Stimulated activated CD4-positive, alpha-beta T cell treated with anti-CD3 and anti-CD28 coated beads, Interleukin-4, amount 100 ng/mL, for 4 hours (primary cell): ENCODE results near the gene METTL24.

Source experiments
- DNase-seq, 2 experiments: peaks; one replicate each; pipeline ENCODE4 v3.0.0-alpha.2; 2020

METTL24 gene

GRCh38 chr6:110332281-110332680, 25.9 kb downstream of the METTL24 start:
- no peak for DNase-seq

- no peak for DNase-seq
These were observed 26.3 kb downstream of the METTL24 start for GRCh38 chr6:110331816-110332215.

GRCh38 chr6:110331390-110331789, 26.8 kb downstream of the METTL24 start:
- DNase-seq, result no peak

- DNase-seq, result no peak
These were observed 28.3 kb downstream of the METTL24 start for GRCh38 chr6:110329714-110330436.

- no peak for DNase-seq
These were observed 28.8 kb downstream of the METTL24 start for GRCh38 chr6:110329348-110329713.

DNA sequence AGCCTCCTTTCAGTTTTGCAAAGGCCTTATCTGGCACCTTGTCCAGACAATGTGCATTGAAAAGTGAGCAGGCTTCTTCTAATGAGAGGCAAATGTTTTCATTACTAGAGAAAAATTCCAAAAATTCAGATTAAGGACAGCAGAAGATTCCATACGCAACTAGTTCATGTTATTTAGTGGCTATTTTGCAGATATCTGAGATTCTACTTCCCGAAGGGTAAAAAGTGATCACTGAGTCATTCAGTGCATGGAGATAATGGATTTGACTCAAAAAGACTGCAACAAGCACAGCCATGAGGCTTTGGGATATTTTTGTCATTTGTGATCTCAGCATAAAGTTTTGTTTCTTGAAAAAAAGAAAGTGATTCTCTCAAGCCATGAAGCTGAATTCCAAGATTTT, 29.9 kb downstream of the METTL24 start:
- no peak for DNase-seq

- no peak for DNase-seq
These were observed 30.8 kb downstream of the METTL24 start for GRCh38 chr6:110327391-110327790.

GRCh38 chr6:110326609-110327008, 31.5 kb downstream of the METTL24 start:
- no peak for DNase-seq

DNA sequence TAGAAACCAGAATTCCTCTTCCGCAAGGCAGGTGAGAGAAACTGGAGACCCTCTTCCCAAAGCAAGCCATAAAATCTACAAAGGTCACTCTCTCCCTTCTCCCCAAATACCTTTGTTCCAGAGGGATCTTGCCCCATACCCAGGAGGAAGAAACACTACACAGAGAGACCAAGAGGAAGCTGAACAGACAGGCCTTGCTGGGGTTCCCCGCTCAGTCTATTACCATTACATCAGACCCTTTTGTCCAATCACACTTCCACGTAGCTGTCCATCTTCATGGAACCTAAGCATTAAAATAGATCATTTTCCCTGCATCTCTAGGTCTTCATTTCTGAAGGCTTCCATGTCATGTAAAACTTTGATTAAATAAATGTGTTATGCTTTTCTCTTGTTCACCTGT, 32.1 kb downstream of the METTL24 start:
- no peak for DNase-seq

- DNase-seq, result no peak
These were observed 33.0 kb downstream of the METTL24 start for GRCh38 chr6:110325197-110325596.

DNA sequence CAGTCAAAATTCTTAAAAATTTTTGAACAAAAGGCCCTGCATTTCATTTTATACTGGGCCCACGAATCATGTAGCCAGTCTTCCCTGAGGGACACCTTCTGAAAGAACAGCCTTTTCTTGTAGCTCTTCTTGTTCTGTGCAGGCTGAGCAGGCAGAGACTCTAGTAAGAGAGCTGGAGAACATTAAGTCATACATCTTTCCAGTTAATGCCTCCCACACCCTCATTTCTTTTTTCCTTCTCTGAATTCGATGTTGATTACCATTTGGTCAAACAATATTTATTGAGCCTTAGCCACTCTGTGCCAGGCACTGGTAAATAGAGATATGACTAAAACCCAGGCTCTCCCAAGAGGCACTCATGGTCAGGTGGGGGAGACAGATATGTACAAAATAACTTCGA, 33.6 kb downstream of the METTL24 start:
- no peak for DNase-seq

- no peak for DNase-seq
These were observed 34.9 kb downstream of the METTL24 start for GRCh38 chr6:110323258-110323657.

GRCh38 chr6:110322874-110323242, 35.3 kb downstream of the METTL24 start:
- DNase-seq, result no peak

- no peak for DNase-seq
These were observed 35.8 kb downstream of the METTL24 start for GRCh38 chr6:110322151-110322873.

- no peak for DNase-seq
These were observed 37.8 kb downstream of the METTL24 start for GRCh38 chr6:110320307-110320706.

DNA sequence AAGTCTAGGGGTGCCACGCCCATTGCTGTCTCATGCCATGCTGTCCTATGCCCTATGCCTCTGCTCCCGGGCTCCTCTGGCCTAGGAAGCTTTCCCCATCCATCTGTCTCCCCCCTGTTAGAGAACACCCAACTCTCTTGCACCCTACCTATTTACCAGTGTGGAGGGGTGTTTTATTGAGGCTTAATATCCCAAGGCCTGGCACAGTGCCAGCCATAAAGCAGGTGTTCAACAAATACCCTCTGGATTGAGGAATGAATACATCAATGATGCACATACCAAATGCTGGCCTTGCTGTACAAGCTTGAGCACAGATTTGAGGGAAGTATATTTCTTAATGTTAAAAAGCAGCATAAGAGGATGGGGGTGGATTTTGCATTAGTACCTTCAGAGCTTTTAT, 38.3 kb downstream of the METTL24 start:
- no peak for DNase-seq

- DNase-seq, result no peak
These were observed 38.8 kb downstream of the METTL24 start for GRCh38 chr6:110319381-110319780.

- no peak for DNase-seq
These were observed 39.2 kb downstream of the METTL24 start for GRCh38 chr6:110318971-110319370.

GRCh38 chr6:110317646-110318045, 40.5 kb downstream of the METTL24 start:
- DNase-seq, result no peak

- DNase-seq, result no peak
These were observed 41.0 kb downstream of the METTL24 start for GRCh38 chr6:110317189-110317588.

GRCh38 chr6:110315869-110316398, 42.2 kb downstream of the METTL24 start:
- DNase-seq, result no peak

DNA sequence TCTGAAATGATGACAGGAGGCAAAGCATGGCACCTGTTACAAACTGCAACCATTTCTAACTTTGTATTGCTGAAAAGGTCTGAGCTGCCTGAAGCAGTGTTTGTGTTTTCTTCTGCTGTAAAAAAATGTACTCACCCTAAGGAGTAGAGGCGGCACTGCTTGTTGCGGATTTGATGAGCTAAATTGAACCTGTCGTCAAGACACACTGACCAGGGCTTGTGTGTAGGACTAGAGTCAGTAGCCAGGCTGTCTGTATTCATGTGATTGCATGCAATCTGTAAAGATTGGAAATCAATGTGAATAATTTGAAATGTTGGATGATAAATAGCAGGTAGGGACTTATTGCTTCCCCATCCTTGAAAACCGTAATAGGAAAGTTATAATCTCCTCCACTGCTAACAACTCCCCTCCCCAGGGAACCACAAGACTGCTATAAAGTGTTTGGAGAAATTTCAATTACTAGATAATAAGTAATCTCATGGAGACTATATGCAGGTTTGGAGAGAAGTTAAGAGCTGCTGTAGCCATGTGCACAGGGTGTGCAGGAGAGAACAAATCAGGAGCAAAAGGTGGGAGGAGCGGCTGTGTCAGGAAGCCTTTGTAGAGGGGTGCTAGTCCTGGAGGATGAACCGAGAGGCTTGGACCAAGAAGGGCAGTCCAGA, 42.8 kb downstream of the METTL24 start:
- DNase-seq, result no peak

- no peak for DNase-seq
These were observed 47.2 kb downstream of the METTL24 start for GRCh38 chr6:110310861-110311446.
